GM10847 (cell line): ENCODE data around the gene CAV1.

ENCODE experiments used
- POLR2A ChIP-seq: IDR thresholded peaks from 2 replicates; pipeline ENCODE4 v1.6.1; 2011; ENCODE audit not compliant: insufficient read length; ENCODE audit errors: extremely low read depth

Gene CAV1

DNA sequence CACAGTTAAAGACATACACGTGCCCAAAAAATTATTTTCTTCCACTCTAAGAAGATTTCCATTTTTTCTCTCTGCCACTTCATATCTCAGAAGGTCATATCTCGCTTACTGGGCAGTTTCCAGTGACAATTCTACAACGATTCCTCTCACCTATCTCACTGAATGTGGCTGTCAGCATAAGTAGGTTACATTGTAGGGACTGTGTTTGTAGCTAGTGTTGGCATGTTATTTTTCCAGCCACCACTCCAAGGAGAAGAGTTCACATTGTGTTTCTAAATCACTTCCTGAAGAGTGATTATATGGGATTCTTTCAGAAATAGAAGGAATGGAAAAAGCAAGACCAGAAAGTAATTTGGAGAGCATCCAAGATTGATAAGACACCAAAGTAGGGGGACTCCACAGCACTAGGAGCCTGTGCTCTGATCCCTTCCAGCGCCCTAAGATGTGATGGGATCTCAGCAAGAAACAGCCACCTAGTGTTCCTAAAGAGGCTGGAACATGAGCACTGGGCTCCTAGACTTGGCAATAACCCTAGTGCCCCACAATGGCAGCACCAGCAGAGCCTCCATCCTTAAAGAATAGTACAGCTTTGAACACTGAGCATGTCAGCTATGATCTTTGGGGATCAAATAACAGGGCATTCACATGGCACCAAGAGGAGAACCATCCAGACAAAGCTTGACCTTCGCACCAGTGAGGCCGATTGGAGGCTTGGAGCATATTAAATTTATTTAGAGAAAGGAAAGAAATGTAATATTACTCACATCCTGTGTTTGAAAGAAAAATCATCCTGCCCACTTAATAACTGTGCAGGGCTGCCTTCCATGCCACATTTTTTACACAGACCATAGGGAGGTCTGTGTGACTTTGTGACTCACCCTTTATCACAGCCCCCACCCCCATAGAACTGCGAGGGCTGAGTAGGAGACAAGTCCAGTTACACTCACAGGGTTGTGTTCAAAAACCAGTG, 51.8 kb downstream of the CAV1 start:
- no peak for TF ChIP-seq POLR2A

DNA sequence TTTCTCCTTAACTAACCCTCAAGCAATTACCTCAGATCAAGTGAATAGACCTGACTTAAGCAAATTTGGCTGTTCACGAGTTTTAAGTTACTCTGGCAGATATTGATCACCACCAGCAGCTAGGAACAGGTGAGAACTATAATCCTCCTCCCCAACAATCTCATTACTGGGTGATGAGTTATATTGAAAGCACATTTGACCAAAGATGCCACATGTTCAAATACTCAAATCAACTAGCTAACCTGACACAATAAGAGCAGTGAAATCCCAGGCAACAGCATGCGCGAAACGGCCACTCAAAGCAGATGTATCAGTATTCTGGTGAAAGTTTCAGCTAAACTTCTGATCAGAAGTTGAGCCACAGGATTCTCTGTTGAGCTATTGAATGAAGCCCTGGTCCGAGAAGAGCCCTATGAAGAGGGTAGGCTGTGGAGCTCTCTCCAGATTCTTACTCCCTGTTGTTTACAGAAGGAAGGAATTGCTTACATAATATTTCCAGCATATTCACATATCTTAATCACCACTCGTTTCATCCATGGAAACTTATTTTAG, 52.6 kb downstream of the CAV1 start:
- no peak for TF ChIP-seq POLR2A

DNA sequence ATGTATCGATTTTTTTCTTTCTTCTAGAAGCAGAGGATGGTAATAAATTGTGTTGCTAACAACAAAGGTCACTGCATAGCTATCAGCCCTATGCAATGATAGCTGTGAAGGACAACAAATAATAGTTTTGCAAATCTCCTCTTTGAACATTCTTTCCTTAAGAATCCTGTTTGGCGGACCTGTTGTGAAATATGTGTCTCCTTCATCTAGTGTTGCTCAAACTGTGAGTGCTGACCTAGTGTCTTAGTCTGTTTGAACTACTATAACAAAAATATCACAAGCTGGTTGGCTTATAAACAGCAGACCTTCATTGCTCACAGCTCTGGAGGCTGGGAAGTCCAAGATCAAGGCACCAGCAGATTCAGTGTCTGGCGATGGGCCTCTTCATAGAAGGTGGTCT, 53.7 kb downstream of the CAV1 start:
- no peak for TF ChIP-seq POLR2A

GRCh38 chr7:116579322-116579721, 54.5 kb downstream of the CAV1 start:
- TF ChIP-seq POLR2A = no peak

DNA sequence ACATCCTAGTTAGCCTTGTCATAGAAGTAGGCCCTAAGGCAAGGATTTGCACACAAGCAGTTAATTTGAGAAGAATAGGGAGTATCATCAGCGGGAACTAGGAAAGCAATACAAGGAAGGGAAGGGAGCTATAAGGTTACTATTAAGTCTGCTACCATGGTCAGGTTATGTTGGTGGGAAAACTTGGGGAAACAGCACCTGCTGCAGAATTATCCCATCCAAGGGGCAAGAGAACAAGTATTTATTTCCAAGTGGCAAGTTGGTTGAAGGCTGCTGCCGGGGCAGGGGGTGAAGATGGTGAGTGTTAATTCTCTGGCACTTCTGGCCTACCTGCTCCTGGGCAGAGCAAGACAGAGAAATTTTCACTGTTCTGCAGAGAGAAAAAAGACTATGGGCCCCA, 55.0 kb downstream of the CAV1 start:
- TF ChIP-seq POLR2A = no peak

DNA sequence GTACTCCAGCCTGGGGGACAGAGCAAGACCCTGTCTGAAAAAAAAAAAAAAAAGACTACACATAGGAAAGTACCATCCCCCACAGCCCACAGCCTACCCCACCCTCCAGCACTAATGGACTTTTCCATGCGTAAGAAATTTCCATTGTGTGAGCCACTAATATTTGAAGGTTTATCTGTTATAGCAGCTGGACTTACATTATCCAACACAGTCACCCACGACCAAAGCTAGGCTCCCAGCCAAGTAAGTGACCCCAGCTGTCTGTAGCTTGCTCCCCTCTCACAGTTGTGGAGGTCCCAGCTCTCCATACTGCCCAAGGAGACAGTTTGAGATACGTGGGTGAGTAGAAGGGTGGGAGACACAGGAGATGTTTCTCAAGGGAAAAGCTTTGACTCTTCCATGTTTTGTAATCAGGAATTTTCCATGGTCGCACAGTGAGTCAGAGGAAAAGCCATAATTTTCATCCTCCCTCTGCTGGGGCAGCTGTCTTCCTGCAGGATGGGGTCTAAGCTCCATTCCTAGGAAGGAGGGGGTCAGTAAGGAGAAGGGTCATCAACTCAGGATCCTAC, 57.4 kb downstream of the CAV1 start:
- no peak for TF ChIP-seq POLR2A

DNA sequence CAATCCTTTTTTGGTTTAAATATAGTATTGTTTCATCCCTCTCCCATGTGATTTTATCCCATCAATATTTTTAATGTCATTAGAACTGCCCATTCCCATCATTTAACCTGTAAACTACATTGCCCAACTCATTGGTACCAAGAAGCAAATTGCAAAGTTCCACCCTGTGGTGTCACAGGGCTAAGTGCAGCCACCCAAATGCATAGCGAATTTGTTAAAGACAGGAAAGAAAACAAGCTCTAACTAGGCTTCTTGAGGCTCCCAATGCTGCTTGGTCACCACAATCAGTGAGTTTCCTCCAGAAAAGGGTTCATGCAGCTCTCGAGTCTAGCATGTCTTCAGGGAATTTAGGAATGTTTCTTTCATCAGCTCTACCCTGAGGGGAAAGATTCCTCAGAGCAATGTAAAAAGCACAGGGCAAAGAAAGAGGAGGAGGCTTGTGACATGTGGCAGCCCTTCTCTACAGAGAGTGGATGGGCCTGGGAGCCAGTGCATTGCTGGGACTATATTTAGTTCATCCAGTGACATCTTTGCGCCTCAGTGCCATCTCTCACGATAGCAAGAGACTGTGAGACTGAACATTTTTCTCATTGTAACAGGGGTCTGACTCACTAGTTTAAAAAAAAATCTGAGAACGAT, 58.1 kb downstream of the CAV1 start:
- no peak for TF ChIP-seq POLR2A

DNA sequence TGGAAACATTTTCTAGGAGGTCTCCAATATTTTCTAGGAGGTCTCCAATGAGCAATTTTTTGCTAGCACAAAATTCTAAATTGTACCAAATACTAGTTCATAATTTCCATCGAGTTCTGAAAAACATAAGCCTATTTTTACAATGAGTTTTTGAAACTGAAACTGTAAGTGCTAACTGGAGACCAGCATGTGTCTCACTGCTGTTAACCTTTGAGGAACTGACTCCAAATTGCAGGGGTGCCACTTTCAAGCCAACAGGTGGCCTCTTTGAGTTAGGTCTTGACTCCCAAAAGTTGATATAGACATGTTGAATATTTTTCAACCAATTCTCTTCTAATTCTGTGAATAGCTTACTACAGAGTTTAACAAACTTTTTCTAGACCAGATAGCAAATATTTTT, 58.8 kb downstream of the CAV1 start:
- no peak for TF ChIP-seq POLR2A

DNA sequence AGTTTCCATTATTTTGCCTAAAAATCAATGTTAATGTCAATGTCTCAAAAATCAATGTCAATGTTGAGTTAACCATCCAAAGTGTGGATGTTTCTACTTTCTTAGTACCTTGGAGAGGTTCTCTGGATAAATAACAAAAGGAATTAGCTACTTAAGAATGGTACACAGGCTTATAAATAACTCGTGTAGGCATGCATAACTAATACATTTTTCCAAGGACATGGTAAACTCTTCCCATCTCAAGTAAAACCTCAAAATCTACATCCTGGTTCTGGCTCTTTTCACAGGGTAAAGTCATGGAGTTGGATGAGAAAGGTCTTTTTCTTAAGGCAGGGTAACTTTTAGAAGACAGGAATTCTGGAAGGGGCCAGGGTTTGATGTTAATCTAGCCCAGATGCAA, 59.9 kb downstream of the CAV1 start:
- TF ChIP-seq POLR2A = no peak

- TF ChIP-seq POLR2A = no peak
These were observed 60.6 kb downstream of the CAV1 start for GRCh38 chr7:116585392-116585791.

GRCh38 chr7:116585967-116586366, 61.1 kb downstream of the CAV1 start:
- no peak for TF ChIP-seq POLR2A

- no peak for TF ChIP-seq POLR2A
These were observed 63.4 kb downstream of the CAV1 start for GRCh38 chr7:116588225-116588624.

GRCh38 chr7:116588641-116589594, 64.1 kb downstream of the CAV1 start:
- no peak for TF ChIP-seq POLR2A

- no peak for TF ChIP-seq POLR2A
These were observed 66.6 kb downstream of the CAV1 start for GRCh38 chr7:116591202-116592040.
